ENCODE measurements around the gene NPPC.

DNA sequence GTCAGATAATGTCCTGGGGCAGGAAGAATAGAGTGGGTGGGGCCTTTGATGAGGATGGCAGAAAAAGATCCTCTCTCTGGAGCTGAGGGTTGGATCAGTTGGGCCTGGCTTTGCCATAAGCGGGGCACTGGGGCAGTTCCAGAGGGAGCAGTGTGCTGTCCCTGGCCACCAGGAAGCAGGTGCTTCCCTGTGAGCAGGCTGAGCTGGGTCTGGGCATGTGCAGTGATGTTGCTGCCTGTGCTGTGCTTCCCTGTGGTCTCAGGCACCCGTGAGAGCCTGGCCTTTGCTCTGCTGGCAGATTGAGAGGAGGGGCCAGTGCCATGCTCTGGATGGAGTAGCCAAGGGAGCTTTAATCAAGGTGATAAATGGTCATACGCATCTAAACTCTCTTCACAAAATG is 14.6 kb upstream of the NPPC start:
- no peak for TF ChIP-seq POLR2A (IDR thresholded peaks at IDR 0.05)
- TF ChIP-seq, protein P1, sequence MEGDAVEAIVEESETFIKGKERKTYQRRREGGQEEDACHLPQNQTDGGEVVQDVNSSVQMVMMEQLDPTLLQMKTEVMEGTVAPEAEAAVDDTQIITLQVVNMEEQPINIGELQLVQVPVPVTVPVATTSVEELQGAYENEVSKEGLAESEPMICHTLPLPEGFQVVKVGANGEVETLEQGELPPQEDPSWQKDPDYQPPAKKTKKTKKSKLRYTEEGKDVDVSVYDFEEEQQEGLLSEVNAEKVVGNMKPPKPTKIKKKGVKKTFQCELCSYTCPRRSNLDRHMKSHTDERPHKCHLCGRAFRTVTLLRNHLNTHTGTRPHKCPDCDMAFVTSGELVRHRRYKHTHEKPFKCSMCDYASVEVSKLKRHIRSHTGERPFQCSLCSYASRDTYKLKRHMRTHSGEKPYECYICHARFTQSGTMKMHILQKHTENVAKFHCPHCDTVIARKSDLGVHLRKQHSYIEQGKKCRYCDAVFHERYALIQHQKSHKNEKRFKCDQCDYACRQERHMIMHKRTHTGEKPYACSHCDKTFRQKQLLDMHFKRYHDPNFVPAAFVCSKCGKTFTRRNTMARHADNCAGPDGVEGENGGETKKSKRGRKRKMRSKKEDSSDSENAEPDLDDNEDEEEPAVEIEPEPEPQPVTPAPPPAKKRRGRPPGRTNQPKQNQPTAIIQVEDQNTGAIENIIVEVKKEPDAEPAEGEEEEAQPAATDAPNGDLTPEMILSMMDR (IDR thresholded peaks at IDR 0.05) = no peak
